Measurements from ENCODE around the gene ALDOB.

Gene ALDOB

GRCh38 chr9:101457003-101457402 is 21.4 kb upstream of the ALDOB start:
- in situ Hi-C loops (cut with HindIII; ENCODE audit: low sequenced_read_pairs), result no loop called here

- in situ Hi-C loops (cut with HindIII; ENCODE audit: low sequenced_read_pairs), result no loop called here
Measured at GRCh38 chr9:101455656-101456240, 20.2 kb upstream of the ALDOB start.

- in situ Hi-C loops (cut with HindIII; ENCODE audit: low sequenced_read_pairs), result no loop called here
Measured at GRCh38 chr9:101453776-101454570, 18.4 kb upstream of the ALDOB start.

DNA sequence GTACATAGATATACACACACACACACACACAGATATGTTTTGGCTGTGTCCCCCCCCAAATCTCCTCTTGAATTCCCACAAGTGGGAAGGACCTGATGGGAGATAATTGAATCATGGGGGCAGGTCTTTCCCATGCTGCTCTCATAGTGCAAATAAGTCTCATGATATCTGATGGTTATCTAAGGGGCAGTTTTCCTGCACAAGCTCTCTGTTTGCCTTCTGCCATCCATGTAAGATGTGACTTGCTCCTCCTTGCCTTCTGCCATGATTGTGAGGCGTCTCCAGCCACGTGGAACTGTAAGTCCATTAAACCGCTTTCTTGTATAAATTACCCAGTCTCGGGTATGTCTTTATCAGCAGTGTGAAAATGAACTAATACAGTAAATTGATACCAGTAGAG is 15.9 kb upstream of the ALDOB start:
- in situ Hi-C loops (cut with HindIII; ENCODE audit: low sequenced_read_pairs), result no loop called here

DNA sequence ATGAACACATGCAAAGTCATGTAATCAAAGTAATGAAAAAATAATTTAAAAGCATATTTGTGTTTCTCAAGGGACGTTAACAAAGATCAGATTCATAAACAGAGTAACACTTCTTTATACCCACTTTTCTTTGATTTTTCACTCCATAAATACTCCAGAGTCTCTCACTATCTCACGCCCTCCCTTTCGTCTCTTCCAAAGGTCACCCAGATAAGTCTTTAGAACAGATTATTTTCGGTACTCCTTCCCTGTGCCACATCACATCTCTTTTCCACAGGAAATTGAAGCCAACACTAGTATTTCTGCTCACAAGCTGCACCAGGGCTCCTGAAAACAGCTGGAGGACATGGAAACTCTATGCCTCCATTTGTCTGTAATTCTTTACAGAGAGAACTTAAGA is 15.4 kb upstream of the ALDOB start:
- in situ Hi-C loops (cut with HindIII; ENCODE audit: low sequenced_read_pairs), result no loop called here

- in situ Hi-C loops (cut with HindIII; ENCODE audit: low sequenced_read_pairs), result no loop called here
Measured at GRCh38 chr9:101449071-101449721, 13.6 kb upstream of the ALDOB start.

DNA sequence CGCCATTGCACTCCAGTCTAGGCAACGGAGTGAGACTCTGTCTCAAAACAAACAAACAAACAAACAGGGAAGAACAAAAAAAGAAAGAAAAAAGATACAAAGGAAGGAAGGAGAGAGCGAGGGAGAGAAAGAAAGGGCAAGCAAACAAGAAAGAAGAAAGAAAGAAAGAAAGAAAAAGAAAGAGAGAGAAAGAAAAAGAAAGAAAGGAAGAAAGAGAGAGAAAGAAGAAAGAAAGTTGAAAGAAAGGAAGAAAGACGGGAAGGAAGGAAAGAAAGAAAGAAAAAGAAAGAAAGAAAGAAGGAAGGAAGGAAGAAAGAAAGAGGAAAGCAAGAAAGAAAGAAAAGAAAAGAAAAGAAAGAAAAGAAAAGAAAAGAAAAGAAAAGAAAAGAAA is 13.1 kb upstream of the ALDOB start:
- in situ Hi-C loops (cut with HindIII; ENCODE audit: low sequenced_read_pairs), result no loop called here

DNA sequence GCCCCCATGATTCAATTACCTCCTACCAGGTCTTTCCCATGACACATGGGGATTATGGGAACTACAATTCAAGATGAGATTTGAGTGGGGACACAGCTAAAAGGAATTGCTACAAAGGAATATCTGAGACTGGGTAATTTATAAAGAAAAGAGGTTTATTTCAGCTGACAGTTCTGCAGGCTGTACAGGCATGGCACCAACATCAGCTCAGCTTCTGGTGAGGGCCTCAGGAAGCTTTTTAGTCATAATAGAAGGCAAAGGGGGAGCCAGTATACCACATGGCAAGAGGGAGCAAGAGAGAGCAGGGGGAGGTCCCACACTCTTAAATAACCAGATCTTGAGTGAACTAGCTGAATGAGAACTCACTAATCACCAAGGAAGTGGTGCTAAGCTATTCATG is 11.2 kb upstream of the ALDOB start:
- in situ Hi-C loops (cut with HindIII; ENCODE audit: low sequenced_read_pairs), result no loop called here

DNA sequence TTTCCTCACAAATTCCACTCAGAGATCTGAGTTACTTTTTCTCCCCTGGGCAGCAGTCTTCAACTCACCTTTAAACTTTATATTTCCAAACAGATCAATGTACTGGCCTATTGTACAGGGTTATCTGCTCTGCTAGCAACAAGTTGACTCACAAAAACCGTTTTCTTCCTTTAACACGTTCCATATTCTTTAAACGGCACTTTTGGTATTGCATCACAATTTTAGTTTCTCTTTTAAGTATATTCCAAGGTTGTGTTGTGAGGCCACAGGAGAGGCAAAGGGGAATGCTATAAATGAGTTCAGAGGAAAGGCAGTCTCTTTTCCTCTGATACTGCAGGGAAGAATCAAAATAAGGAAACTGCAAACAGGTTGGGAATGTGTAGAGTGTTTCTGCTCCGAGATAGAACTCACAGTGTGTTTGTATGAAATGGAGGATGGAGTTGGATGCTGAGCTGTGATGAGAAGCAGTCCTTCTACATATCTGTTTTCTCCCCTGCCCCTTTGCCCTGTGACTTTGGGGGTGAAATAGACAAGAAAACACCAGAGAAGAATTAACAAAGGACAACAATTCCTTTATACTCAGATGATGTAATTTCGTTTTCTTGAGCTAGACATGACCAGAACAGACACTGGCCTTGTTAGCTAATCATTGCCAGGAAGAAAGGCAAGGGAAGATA is 9.9 kb upstream of the ALDOB start:
- in situ Hi-C loops (cut with HindIII; ENCODE audit: low sequenced_read_pairs), result no loop called here

DNA sequence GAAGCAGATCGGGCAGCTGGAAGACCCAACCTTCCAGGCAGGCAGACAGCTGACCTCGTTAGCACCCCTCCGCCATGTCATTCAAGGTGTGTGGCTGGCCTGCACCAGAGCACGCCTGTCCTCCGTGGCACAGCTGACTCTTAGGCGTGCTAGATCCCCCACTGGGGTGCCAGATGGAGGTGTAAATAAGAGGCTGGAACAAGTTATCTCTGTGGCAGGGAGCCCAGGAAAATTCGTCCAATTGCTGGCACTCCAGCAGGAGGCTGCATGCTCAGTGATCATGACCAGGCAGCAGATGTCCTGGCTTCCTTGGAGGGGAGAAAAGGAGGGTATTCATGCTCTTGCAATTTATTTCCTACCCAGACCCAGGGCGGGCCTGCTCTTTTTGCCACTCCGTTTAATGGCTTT is 7.8 kb upstream of the ALDOB start:
- in situ Hi-C loops (cut with HindIII; ENCODE audit: low sequenced_read_pairs), result no loop called here

- in situ Hi-C loops (cut with HindIII; ENCODE audit: low sequenced_read_pairs), result no loop called here
Measured at GRCh38 chr9:101442736-101443135, 7.2 kb upstream of the ALDOB start.

DNA sequence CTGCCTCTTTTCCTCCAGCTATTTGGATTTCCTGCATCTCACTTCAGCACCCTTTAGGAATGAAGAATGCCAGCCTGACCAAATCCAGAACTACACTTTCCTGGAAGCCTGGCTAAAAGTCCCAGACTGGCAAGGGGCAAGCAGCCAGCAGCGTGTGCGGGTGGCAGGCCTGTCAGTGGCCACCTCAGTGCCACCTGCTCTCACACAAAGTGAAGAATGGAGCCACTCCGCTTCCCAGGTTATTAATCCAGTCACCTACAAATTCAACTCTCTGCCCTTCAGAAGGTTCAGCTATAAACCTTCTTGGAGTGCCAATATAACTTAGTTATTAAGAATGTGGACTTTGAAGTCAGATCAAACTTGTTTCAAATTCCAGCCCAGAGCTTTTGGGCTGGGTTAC is 6.7 kb upstream of the ALDOB start:
- in situ Hi-C loops (cut with HindIII; ENCODE audit: low sequenced_read_pairs), result no loop called here

GRCh38 chr9:101440714-101441230 is 5.2 kb upstream of the ALDOB start:
- in situ Hi-C loops (cut with HindIII; ENCODE audit: low sequenced_read_pairs), result no loop called here

DNA sequence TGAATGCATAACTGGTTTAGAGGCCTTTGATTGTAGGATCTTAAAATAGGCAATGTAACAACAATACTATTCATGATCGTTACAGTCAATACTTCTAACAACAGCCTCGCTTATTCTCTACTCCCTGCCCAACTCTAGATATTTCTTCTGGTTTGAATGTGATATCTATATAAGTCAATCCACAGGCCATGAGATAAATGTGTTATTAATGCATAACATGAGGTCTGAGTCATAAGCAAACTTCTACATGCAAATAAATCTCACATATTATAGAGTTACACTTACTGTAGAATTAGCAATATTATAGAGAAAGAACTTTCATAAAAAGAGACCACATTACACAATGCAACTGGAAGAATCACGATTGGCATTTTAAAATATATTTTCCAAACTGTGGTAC is 2.9 kb upstream of the ALDOB start:
- in situ Hi-C loops (cut with HindIII; ENCODE audit: low sequenced_read_pairs), result no loop called here

- in situ Hi-C loops (cut with HindIII; ENCODE audit: low sequenced_read_pairs), result no loop called here
Measured at GRCh38 chr9:101437806-101438232, 2.2 kb upstream of the ALDOB start.

- in situ Hi-C loops (cut with HindIII; ENCODE audit: low sequenced_read_pairs), result no loop called here
Measured at GRCh38 chr9:101434998-101435397, 576 bp downstream of the ALDOB start.

DNA sequence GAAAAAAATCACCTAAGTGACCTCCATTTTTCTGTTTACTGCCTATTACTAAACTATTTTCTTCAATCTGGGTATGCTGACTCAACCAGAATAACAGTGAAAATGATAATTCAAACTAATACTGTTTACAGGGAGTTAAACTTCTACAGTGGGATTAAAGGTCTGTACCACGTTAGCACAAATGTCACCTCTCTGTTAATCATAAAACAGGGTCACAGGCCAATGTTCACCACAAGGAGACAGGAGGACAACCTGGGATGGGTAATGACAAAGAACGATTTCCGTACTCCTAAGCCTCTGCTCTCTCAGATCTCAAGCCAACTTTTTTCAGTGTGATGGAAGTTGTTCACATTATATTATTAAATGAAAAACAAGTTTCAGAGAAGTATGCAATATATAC is 2.3 kb downstream of the ALDOB start:
- in situ Hi-C loops (cut with HindIII; ENCODE audit: low sequenced_read_pairs), result no loop called here

- in situ Hi-C loops (cut with HindIII; ENCODE audit: low sequenced_read_pairs), result no loop called here
Measured at GRCh38 chr9:101432740-101433139, 2.8 kb downstream of the ALDOB start.

DNA sequence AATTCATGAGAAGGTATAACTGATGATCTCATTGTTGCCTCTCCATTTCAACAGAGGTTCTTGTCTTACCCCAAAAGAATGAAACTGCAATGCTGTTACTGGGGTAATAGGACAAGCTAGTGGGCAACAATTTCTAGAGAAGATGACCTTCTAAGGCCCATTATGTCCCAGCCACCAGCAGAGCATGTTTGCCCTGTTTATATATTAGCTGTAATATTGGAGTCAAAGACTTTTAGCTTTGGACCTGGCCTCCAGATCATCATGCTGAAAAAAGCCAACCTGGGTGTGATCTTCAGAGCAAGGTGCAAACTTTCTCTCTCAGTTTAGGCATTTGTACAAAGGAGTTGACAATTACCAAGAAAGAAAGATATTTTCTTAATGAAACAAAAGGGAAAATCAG is 3.4 kb downstream of the ALDOB start:
- in situ Hi-C loops (cut with HindIII; ENCODE audit: low sequenced_read_pairs), result no loop called here

- in situ Hi-C loops (cut with HindIII; ENCODE audit: low sequenced_read_pairs), result no loop called here
Measured at GRCh38 chr9:101429736-101430135, 5.8 kb downstream of the ALDOB start.

GRCh38 chr9:101428909-101429308 is 6.7 kb downstream of the ALDOB start:
- in situ Hi-C loops (cut with HindIII; ENCODE audit: low sequenced_read_pairs), result no loop called here
